Nucleus accumbens (tissue), 56 donors: ENCODE measurements around the gene MED23.
"Not testable (repeated sequence)": the region's sequence is repeated elsewhere in the genome, so short reads cannot be mapped to it uniquely, and the experiment has no call there.

Experiments used
- DNase-seq, 56 donors: peaks; one replicate each; lab custom pipeline; 2025; lab: John Stamatoyannopoulos, UW

Gene MED23

GRCh38 chr6:131586543-131586942 is 41.5 kb downstream of the MED23 start:
- peak in 7 of 56 donors; percentile 1 to 8 (median 2) for DNase-seq

- DNase-seq: no peak
These were observed 46.5 kb downstream of the MED23 start for GRCh38 chr6:131581523-131581922.

- no peak for DNase-seq
These were observed 52.1 kb downstream of the MED23 start for GRCh38 chr6:131575834-131576478.

GRCh38 chr6:131574686-131575085 is 53.4 kb downstream of the MED23 start:
- DNase-seq: no peak

GRCh38 chr6:131574133-131574532 is 53.9 kb downstream of the MED23 start:
- no peak for DNase-seq

- DNase-seq: no peak
These were observed 55.2 kb downstream of the MED23 start, which contains the start of gene ARG1 for GRCh38 chr6:131572686-131573415. Gene ARG1, plus strand, starts transcription at chr6:131573226. Its CDS starts 57 bp downstream, at chr6:131573283.

GRCh38 chr6:131568726-131569125 is 59.3 kb downstream of the MED23 start:
- DNase-seq: no peak

GRCh38 chr6:131565056-131565455 is 63.0 kb downstream of the MED23 start:
- DNase-seq: no peak

GRCh38 chr6:131561925-131562707 is 65.9 kb downstream of the MED23 start:
- no peak for DNase-seq

GRCh38 chr6:131558922-131559321 is 69.1 kb downstream of the MED23 start:
- DNase-seq: no peak

- no peak for DNase-seq
These were observed 72.0 kb downstream of the MED23 start for GRCh38 chr6:131555992-131556391.

GRCh38 chr6:131552572-131552971 is 75.5 kb downstream of the MED23 start:
- DNase-seq: no peak

GRCh38 chr6:131551902-131552301 is 76.1 kb downstream of the MED23 start:
- DNase-seq: no peak

GRCh38 chr6:131549811-131550210 is 78.2 kb downstream of the MED23 start:
- DNase-seq: no peak

- no peak for DNase-seq
These were observed 79.6 kb downstream of the MED23 start for GRCh38 chr6:131548441-131548840.

- no peak for DNase-seq
These were observed 80.6 kb downstream of the MED23 start for GRCh38 chr6:131547488-131547887.

- no peak for DNase-seq
These were observed 82.7 kb downstream of the MED23 start for GRCh38 chr6:131545317-131545716.

GRCh38 chr6:131538615-131539014 is 89.4 kb downstream of the MED23 start:
- not testable (repeated sequence) for DNase-seq

- DNase-seq: no peak
These were observed 95.4 kb downstream of the MED23 start for GRCh38 chr6:131532580-131533039.

GRCh38 chr6:131531681-131532080 is 96.4 kb downstream of the MED23 start:
- DNase-seq: not testable (repeated sequence)

GRCh38 chr6:131530936-131531335 is 97.1 kb downstream of the MED23 start:
- not testable (repeated sequence) for DNase-seq
